WTC11 (cell line): ENCODE data around the gene SMG9. TPM values are rescaled to one million over a fixed set of nuclear protein-coding genes. Genes with fewer than 3 reads are reported as not detected.

Source experiments
- ATAC-seq: fragments of 200-7000 bp; cut with Tn5 transposase; 2 replicates; pipeline ENCODE4 v1.10.0; 2021; ENCODE audit warnings: mild to moderate bottlenecking, moderate library complexity
- CTCF ChIA-PET: fragments of 300-600 bp; sonication (Branson Sonifier 250); formaldehyde crosslinking; loops from one replicate; lab custom pipeline; 2021; ENCODE audit warnings: antibody characterized with exemption; lab: Charles Lee
- POLR2A ChIA-PET: fragments of 350-600 bp; sonication (Branson Sonifier 250); formaldehyde crosslinking; loops from one replicate; lab custom pipeline; 2021; ENCODE audit warnings: antibody characterized with exemption; lab: Charles Lee
- DNase-seq: peaks from one replicate; pipeline ENCODE4 v3.0.0; 2021; ENCODE audit warnings: low spot score
- H3K27ac Mint-ChIP-seq: 2 replicates; pipeline ENCODE4 v1.8.0; 2021; ENCODE audit warnings: mixed read lengths
- H3K27me3 Mint-ChIP-seq: 2 replicates; pipeline ENCODE4 v1.8.0; 2021; ENCODE audit warnings: low read depth, mild to moderate bottlenecking, moderate library complexity, mixed read lengths
- H3K36me3 Mint-ChIP-seq: 2 replicates; pipeline ENCODE4 v1.8.0; 2021; ENCODE audit warnings: mixed read lengths
- H3K4me1 Mint-ChIP-seq: 2 replicates; pipeline ENCODE4 v1.8.0; 2022; ENCODE audit warnings: mixed read lengths
- H3K4me3 Mint-ChIP-seq: 2 replicates; pipeline ENCODE4 v1.8.0; 2021; ENCODE audit warnings: mild to moderate bottlenecking, moderate library complexity, mixed read lengths
- H3K9me3 Mint-ChIP-seq: 2 replicates; pipeline ENCODE4 v1.8.0; 2021; ENCODE audit warnings: mixed read lengths
- CBFB ChIP-seq: sonication (generic); formaldehyde crosslinking; IDR thresholded peaks from 2 replicates; pipeline ENCODE4 v1.8.1; 2022; ENCODE audit warnings: mild to moderate bottlenecking, low read depth, missing genetic modification reagents
- CTCF ChIP-seq: fragments of 200-600 bp; IDR thresholded peaks from 2 replicates; pipeline ENCODE4 v1.8.0; 2022; ENCODE audit warnings: antibody characterized with exemption
- E2F1 ChIP-seq: sonication (generic); formaldehyde crosslinking; IDR thresholded peaks from 2 replicates; pipeline ENCODE4 v1.8.0; 2022; ENCODE audit warnings: mild to moderate bottlenecking, missing genetic modification reagents
- EMX1 ChIP-seq: fragments of 250-450 bp; sonication (Bioruptor Pico); IDR thresholded peaks from 2 replicates; pipeline ENCODE4 v1.8.0; 2021; ENCODE audit warnings: mild to moderate bottlenecking
- ETV6 ChIP-seq: sonication (generic); formaldehyde crosslinking; IDR thresholded peaks from 2 replicates; pipeline ENCODE4 v1.8.1; 2022; ENCODE audit warnings: mild to moderate bottlenecking, missing genetic modification reagents
- FOXP1 ChIP-seq: sonication (generic); formaldehyde crosslinking; IDR thresholded peaks from 2 replicates; pipeline ENCODE4 v1.8.0; 2022; ENCODE audit warnings: missing genetic modification reagents, mild to moderate bottlenecking, moderate library complexity, borderline replicate concordance
- HMGA2 ChIP-seq: fragments of 250-450 bp; sonication (Bioruptor Pico); IDR thresholded peaks from 2 replicates; pipeline ENCODE4 v1.4.0; 2021; ENCODE audit warnings: mild to moderate bottlenecking, moderate library complexity
- MXD4 ChIP-seq: fragments of 250-450 bp; sonication (Bioruptor Pico); IDR thresholded peaks from 2 replicates; pipeline ENCODE4 v1.8.0; 2021; ENCODE audit warnings: mild to moderate bottlenecking, moderate library complexity, borderline replicate concordance
- NFATC4 ChIP-seq: fragments of 250-450 bp; sonication (Bioruptor Pico); IDR thresholded peaks from 2 replicates; pipeline ENCODE4 v1.9.0; 2021; ENCODE audit warnings: mild to moderate bottlenecking
- NFE2L1 ChIP-seq: sonication (generic); formaldehyde crosslinking; IDR thresholded peaks from 2 replicates; pipeline ENCODE4 v1.8.1; 2023; ENCODE audit warnings: missing genetic modification reagents
- NFYB ChIP-seq: sonication (generic); formaldehyde crosslinking; conservative IDR thresholded peaks from 2 replicates; pipeline ENCODE4 v1.8.0; 2022; ENCODE audit warnings: low read depth, missing genetic modification reagents
- NR3C1 ChIP-seq: sonication (generic); formaldehyde crosslinking; conservative IDR thresholded peaks from 2 replicates; pipeline ENCODE4 v1.8.1; 2023; ENCODE audit warnings: low read depth, mild to moderate bottlenecking, missing genetic modification reagents
- RELA ChIP-seq: sonication (generic); formaldehyde crosslinking; IDR thresholded peaks from 2 replicates; pipeline ENCODE4 v1.8.1; 2022; ENCODE audit warnings: missing genetic modification reagents, mild to moderate bottlenecking, borderline replicate concordance
- RORB ChIP-seq: fragments of 250-450 bp; sonication (Bioruptor Pico); IDR thresholded peaks from 2 replicates; pipeline ENCODE4 v1.9.0; 2021; ENCODE audit warnings: mild to moderate bottlenecking
- SOX15 ChIP-seq: fragments of 250-450 bp; sonication (Bioruptor Pico); IDR thresholded peaks from 2 replicates; pipeline ENCODE4 v1.9.0; 2021; ENCODE audit warnings: mild to moderate bottlenecking
- TCF7 ChIP-seq: sonication (generic); formaldehyde crosslinking; IDR thresholded peaks from 2 replicates; pipeline ENCODE4 v1.8.0; 2022; ENCODE audit warnings: mild to moderate bottlenecking, low read depth, missing genetic modification reagents, moderate library complexity
- USF1 ChIP-seq: sonication (generic); formaldehyde crosslinking; IDR thresholded peaks from 2 replicates; pipeline ENCODE4 v1.8.0; 2022; ENCODE audit warnings: mild to moderate bottlenecking, missing genetic modification reagents
- ZBTB21 ChIP-seq: sonication (generic); formaldehyde crosslinking; IDR thresholded peaks from 2 replicates; pipeline ENCODE4 v1.8.1; 2023; ENCODE audit warnings: mild to moderate bottlenecking, missing genetic modification reagents, borderline replicate concordance
- ZNF232 ChIP-seq: sonication (generic); formaldehyde crosslinking; IDR thresholded peaks from 2 replicates; pipeline ENCODE4 v1.8.0; 2022; ENCODE audit warnings: mild to moderate bottlenecking, missing genetic modification reagents
- ZNF263 ChIP-seq: sonication (generic); formaldehyde crosslinking; IDR thresholded peaks from 2 replicates; pipeline ENCODE4 v1.8.1; 2022; ENCODE audit warnings: low read depth, mild to moderate bottlenecking, moderate library complexity, missing genetic modification reagents
- ZNF317 ChIP-seq: sonication (generic); formaldehyde crosslinking; IDR thresholded peaks from 2 replicates; pipeline ENCODE4 v1.8.1; 2023; ENCODE audit warnings: low read depth, mild to moderate bottlenecking, moderate library complexity, missing genetic modification reagents, borderline replicate concordance
- ZNF425 ChIP-seq: fragments of 250-450 bp; sonication (Bioruptor Pico); conservative IDR thresholded peaks from 2 replicates; pipeline ENCODE4 v1.9.0; 2021; ENCODE audit warnings: mild to moderate bottlenecking
- total RNA-seq: library from RNA; stranded (reverse); gene quantifications from 3 replicates; pipeline ENCODE4 v1.2.3, GENCODE V29; 2021
- TF ChIP-seq, protein P1 (sequence below): sonication (generic); formaldehyde crosslinking; IDR thresholded peaks from 2 replicates; pipeline ENCODE4 v1.8.1; 2023; ENCODE audit warnings: mild to moderate bottlenecking, missing genetic modification reagents

SMG9 gene
- total RNA-seq, 1 experiment from 2014 or later = 25.7 TPM

DNA sequence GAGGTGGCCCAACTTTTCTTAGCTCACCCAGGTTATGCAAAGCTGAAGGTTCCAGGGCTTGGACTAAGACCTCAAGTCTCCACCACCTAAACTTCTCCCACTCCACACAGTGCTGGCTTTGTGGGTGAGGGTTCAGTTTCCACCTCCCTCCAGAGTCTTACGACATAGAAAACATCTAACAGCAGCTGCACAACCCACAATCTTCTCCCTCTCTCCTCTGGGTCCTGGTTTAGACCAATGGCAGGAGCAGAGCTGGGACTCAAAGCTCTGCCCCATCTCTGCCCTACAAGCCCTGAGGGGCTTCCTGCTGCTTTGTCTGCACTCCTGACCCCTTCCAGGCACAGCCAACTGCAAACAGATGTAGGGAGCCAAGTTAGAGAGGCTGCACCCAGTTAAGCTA is 22.9 kb downstream of the SMG9 start:
- H3K27me3 Mint-ChIP-seq = no peaks in the 10 kb centered on the region

DNA sequence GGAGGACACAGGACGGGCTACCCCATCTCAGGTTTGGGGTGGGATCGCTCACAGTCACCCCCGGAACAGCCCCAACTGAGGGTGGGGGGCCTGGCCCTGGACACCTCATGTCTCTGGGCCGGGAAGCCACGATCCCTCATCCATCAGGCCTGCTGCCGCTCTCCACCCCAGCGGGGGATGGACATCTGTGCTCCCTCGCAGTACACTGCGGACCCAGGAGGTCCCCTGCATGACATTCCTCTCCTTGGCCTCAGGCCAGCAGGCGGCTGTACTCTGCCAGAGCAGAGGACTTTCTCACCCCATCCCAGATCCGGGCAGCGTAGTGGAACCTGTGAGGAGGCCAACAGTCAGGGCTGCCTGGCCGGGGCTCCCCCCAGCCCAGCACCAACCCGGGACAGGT is 23.4 kb downstream of the SMG9 start:
- TF ChIP-seq EMX1 (CRISPR knock-in tag) = no peak
- TF ChIP-seq ZBTB21 (CRISPR knock-in tag) = no peak
- TF ChIP-seq NFYB (CRISPR knock-in tag) = no peak
- TF ChIP-seq HMGA2 = no peak
- TF ChIP-seq ZNF425 (CRISPR knock-in tag) = no peak
- TF ChIP-seq ETV6 (CRISPR knock-in tag) = no peak
- TF ChIP-seq FOXP1 (CRISPR knock-in tag) = no peak
- no peak for TF ChIP-seq RELA (CRISPR knock-in tag)
- TF ChIP-seq, protein P1, sequence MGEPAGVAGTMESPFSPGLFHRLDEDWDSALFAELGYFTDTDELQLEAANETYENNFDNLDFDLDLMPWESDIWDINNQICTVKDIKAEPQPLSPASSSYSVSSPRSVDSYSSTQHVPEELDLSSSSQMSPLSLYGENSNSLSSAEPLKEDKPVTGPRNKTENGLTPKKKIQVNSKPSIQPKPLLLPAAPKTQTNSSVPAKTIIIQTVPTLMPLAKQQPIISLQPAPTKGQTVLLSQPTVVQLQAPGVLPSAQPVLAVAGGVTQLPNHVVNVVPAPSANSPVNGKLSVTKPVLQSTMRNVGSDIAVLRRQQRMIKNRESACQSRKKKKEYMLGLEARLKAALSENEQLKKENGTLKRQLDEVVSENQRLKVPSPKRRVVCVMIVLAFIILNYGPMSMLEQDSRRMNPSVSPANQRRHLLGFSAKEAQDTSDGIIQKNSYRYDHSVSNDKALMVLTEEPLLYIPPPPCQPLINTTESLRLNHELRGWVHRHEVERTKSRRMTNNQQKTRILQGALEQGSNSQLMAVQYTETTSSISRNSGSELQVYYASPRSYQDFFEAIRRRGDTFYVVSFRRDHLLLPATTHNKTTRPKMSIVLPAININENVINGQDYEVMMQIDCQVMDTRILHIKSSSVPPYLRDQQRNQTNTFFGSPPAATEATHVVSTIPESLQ = no peak
- no peak for TF ChIP-seq CBFB (CRISPR knock-in tag)
- TF ChIP-seq, all 79 proteins: peak for 0
- Mint-ChIP-seq H3K9me3 (no peaks in the 10 kb centered on the region), H3K27ac (no peak overlapping the region), H3K36me3 (peaks cover 43% of the 10 kb centered on the region), H3K4me1 (no peaks in the 10 kb centered on the region), H3K4me3 (no peak overlapping the region), H3K27me3 (no peaks in the 10 kb centered on the region)
- DNase-seq = no peak
- ChIA-PET CTCF (interaction anchor here (1.1 kb wide), 1 partner anchor 14 kb away, joined by 4 read pairs; no protein-coding TSS in a partner anchor), POLR2A (no interaction called here)
- no peak for ATAC-seq

More for the DNA sequence above, 22.9 kb downstream of the SMG9 start:
- peaks cover 48% of the 10 kb centered on the region for H3K36me3 Mint-ChIP-seq
- ATAC-seq (no peak), DNase-seq (no peak)
- no peaks in the 10 kb centered on the region for H3K4me1 Mint-ChIP-seq
- H3K27ac Mint-ChIP-seq = no peak overlapping the region
- no peaks in the 10 kb centered on the region for H3K9me3 Mint-ChIP-seq
- H3K4me3 Mint-ChIP-seq = no peak overlapping the region
- CTCF ChIA-PET = interaction anchor here (1.1 kb wide), 1 partner anchor 13 kb away, joined by 4 read pairs; no protein-coding TSS in a partner anchor
- TF ChIP-seq TCF7 = no peak
- no peak for TF ChIP-seq NFATC4 (CRISPR knock-in tag)
- TF ChIP-seq ZNF232 = no peak
- no peak for TF ChIP-seq ETV6 (CRISPR knock-in tag)
- no peak for TF ChIP-seq NFE2L1 (CRISPR knock-in tag)
- TF ChIP-seq CTCF = no peak
- POLR2A ChIA-PET = no interaction called here

DNA sequence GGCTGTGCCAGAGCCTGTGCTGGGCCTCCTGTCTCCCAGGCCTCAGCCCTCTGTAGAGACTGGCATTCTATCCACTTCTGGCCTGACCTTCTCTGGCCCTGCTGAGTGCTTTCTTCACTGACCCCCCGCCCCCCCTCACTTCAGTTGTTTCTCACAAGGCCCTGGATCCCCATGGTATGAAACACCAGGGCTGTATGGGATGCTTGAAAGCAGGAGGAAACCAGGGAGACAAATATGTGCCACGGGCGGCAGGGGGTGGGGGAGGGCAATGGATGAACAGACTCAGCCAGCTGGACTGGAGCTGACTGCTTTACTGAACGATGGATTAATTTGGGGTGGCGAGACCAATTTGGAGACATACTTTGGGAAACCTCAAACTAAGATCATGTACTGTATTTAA is 24.8 kb downstream of the SMG9 start:
- Mint-ChIP-seq H3K4me3 (no peak overlapping the region), H3K27ac (peak overlapping the region; percentile 2; the same call in 1 of the 2 replicates), H3K36me3 (peaks cover 35% of the 10 kb centered on the region), H3K9me3 (no peaks in the 10 kb centered on the region), H3K27me3 (no peaks in the 10 kb centered on the region), H3K4me1 (no peaks in the 10 kb centered on the region)
- POLR2A ChIA-PET = no interaction called here
- CTCF ChIA-PET = interaction anchor here (1.5 kb wide), 1 partner anchor 16 kb away, joined by 6 read pairs; no protein-coding TSS in a partner anchor
- DNase-seq (no peak), ATAC-seq (no peak)
- TF ChIP-seq ZNF317 (CRISPR knock-in tag) (no peak), E2F1 (CRISPR knock-in tag) (no peak), RORB (no peak), SOX15 (CRISPR knock-in tag) (no peak), MXD4 (CRISPR knock-in tag) (no peak), NR3C1 (no peak), ZNF263 (CRISPR knock-in tag) (no peak), USF1 (CRISPR knock-in tag) (no peak)
